ENCODE measurements around the gene ALS2CL. TPM values are rescaled to one million over a fixed set of nuclear protein-coding genes. Genes with fewer than 3 reads are reported as not detected.

ALS2CL gene
- total and polyA plus RNA-seq, 12 donors, result 15.6 to 102 (median 21.6) TPM

DNA sequence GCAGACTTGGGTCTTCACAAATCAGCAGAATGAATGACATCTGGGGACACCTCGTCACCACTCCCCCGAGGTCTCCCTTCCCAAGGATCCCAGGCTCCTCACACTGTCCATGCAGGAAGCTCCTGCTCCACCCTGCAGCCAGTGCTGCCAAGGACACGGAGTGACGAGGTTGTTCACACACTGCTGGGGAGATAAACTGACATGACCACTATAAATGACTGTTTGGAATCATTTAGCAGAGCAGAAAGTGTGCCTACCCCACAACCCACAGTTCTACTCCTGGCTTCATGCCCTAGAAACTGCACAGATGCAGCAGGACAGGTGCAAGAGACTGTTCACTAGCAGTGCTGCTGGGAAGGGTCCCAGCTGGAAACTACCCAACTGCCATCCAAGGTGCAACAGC, 43.9 kb upstream of the ALS2CL start:
- Histone ChIP-seq H3K27me3 (peaks cover 0 to 8% (median 3%) of the 10 kb centered on the region in 7 donors), H3K9me3 (peaks cover 0 to 7% (median 0%) of the 10 kb centered on the region in 11 donors), H3K36me3 (no peaks in the 10 kb centered on the region), H3K27ac (no peak overlapping the region), H3K4me1 (no peaks in the 10 kb centered on the region), H3K4me3 (no peak overlapping the region)
- DNase-seq (no peak), ATAC-seq (peak in 3 of 8 donors; percentile 55 to 75 (median 59))
- WGBS, 2 donors, result 27 to 33% methylated on average over 4 of the region's 4 CpGs
- intact Hi-C loops (cut with DNase I), result loop anchor here in 1 of 10 donors (5.0 kb wide), 1 partner anchor 95 kb away; no protein-coding TSS in a partner anchor
- no peak for TF ChIP-seq CTCF (IDR thresholded peaks at IDR 0.05)

DNA sequence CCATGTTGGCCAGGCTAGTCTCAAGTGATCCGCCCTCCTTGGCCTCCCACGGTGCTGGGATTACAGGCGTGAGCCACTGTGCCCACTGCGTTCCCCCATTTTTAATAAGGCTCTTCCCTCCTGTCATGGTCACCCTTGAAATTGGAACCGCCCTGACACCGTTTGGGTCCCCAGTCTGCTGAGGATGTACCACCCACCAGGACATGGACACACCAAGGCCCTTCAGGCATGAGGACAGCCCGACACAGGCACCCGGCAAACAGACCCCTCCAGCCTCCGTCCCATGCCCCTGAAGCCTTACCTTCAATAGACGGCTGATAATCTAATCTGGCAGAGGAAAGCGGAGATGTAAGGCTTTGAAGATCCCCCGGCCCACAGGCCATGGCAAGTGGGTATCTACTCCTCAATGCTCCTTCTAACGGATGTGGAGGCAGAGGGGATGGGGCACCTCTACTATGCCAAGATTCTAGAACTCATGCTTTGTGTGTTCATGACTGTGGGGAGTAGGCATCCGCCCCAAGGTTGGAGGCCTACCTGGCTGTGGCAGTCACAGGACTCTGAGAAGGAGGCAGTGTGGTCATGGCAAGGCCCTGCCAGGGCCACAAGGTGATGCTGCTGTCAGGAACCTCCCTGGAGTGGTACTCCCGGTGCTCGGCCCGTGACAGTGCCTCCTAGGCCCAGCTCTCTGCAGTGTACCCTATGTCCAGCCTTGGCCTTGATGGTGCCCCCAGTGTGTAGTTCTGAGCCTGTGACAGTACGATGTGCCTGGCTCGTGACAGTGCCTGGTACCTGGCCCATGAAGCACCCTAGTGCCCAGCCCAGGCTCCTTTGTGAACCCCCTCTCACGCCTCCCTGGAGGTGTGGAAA, 42.8 kb upstream of the ALS2CL start:
- H3K9me3 ChIP-seq, result peaks cover 0 to 7% (median 0%) of the 10 kb centered on the region in 11 donors
- WGBS, 2 donors, result 81 to 84% methylated on average over 20 of the region's 20 CpGs
- peaks cover 0 to 9% (median 4%) of the 10 kb centered on the region in 7 donors for H3K27me3 ChIP-seq
- ATAC-seq, result peak in 1 of 8 donors; percentile 22
- TF ChIP-seq CTCF (IDR thresholded peaks at IDR 0.05), result no peak
- H3K27ac ChIP-seq, result no peak overlapping the region
- no peaks in the 10 kb centered on the region for H3K4me1 ChIP-seq
- no peak overlapping the region for H3K4me3 ChIP-seq
- no peaks in the 10 kb centered on the region for H3K36me3 ChIP-seq
- intact Hi-C loops (cut with DNase I), result loop anchor here in 1 of 10 donors (5.0 kb wide), 1 partner anchor 96 kb away; no protein-coding TSS in a partner anchor
- DNase-seq, result no peak

GRCh38 chr3:46734773-46735172, 41.3 kb upstream of the ALS2CL start:
- no peak for TF ChIP-seq CTCF (IDR thresholded peaks at IDR 0.05)
- Histone ChIP-seq H3K27me3 (peaks cover 0 to 14% (median 5%) of the 10 kb centered on the region in 7 donors), H3K4me1 (no peaks in the 10 kb centered on the region), H3K9me3 (peaks cover 0 to 4% (median 0%) of the 10 kb centered on the region in 11 donors), H3K36me3 (no peaks in the 10 kb centered on the region), H3K27ac (no peak overlapping the region), H3K4me3 (no peak overlapping the region)
- intact Hi-C loops (cut with DNase I), result loop anchor here in 1 of 10 donors (5.0 kb wide), 1 partner anchor 98 kb away; no protein-coding TSS in a partner anchor
- DNase-seq, result no peak
- 54 to 70% methylated on average over 4 of the region's 4 CpGs for WGBS, 2 donors
- peak in 3 of 8 donors; percentile 16 to 25 (median 24) for ATAC-seq

DNA sequence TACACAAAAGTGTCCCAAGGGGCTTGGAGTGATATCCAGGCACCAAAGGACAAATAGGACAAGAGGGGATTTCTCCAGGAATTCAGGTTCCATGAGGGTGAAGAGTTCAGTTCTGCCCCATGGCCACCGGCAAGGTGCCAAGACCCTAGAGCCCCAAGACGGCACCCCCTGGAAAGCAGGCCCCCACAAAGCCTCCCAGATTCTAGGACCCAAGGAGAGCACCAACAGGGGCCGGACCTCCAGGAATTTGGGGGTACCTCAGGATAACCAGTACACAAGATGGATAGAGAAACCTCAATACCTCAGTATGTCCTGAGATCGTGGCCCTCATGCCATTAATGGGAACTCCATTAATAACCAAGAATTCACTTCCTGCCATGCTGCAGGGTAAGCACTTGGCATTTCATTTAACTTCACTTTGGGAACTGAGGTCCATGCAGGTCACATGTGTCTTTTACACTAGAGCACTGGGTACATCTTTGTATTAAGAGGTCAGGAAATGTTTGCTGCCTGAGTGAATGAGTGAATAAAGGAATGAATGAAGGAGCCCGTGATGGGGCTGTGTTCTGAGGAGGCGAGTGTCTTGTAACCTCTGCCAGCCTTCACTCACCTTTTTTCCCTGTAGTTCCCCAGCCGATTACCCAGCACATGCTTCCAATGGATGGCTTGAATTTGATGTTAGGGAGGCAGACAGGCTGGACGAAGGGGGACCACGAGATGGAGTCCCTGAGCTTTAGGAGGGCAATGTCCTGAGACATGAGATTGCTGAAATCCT, 39.7 kb upstream of the ALS2CL start:
- DNase-seq, result peak in 1 of 2 donors; percentile 1
- TF ChIP-seq CTCF (IDR thresholded peaks at IDR 0.05), result no peak
- H3K36me3 ChIP-seq, result no peaks in the 10 kb centered on the region
- peaks cover 0 to 18% (median 5%) of the 10 kb centered on the region in 7 donors for H3K27me3 ChIP-seq
- intact Hi-C loops (cut with DNase I), result no loop called here
- H3K27ac ChIP-seq, result no peak overlapping the region
- no peaks in the 10 kb centered on the region for H3K4me1 ChIP-seq
- no peak overlapping the region for H3K4me3 ChIP-seq
- 75 to 76% methylated on average over 9 of the region's 9 CpGs for WGBS, 2 donors
- no peaks in the 10 kb centered on the region for H3K9me3 ChIP-seq
- ATAC-seq, result no peak

Measured in heart right ventricle (tissue), 16 donors.